Activated CD4-positive, alpha-beta T cell treated with anti-CD3 and anti-CD28 coated beads, Interleukin-2, amount 10 ng/mL, durations not matched to agents 7 days and 5 days (primary cell): ENCODE data around the gene CTSL. TPM values are rescaled to one million over a fixed set of nuclear protein-coding genes. Genes with fewer than 3 reads are reported as not detected.

Source experiments
- CTCF ChIA-PET: fragments of 350-600 bp; sonication (Branson Sonifier 250); formaldehyde crosslinking; loops from one replicate; lab custom pipeline; 2021; ENCODE audit warnings: antibody characterized with exemption; lab: Charles Lee
- POLR2A ChIA-PET: fragments of 350-600 bp; sonication (Branson Sonifier 250); formaldehyde crosslinking; loops from one replicate; lab custom pipeline; 2021; ENCODE audit warnings: antibody characterized with exemption; lab: Charles Lee
- DNase-seq: peaks from one replicate; pipeline ENCODE4 v3.0.0-alpha.2; 2020
- H3K27ac Mint-ChIP-seq: one replicate; pipeline ENCODE4 v1.8.0; 2021; ENCODE audit warnings: mild to moderate bottlenecking, moderate library complexity, mixed read lengths
- H3K27me3 Mint-ChIP-seq: one replicate; pipeline ENCODE4 v1.8.0; 2021; ENCODE audit warnings: mixed read lengths
- H3K36me3 Mint-ChIP-seq: one replicate; pipeline ENCODE4 v1.8.0; 2021; ENCODE audit warnings: low read depth, mixed read lengths
- H3K4me1 Mint-ChIP-seq: one replicate; pipeline ENCODE4 v1.8.0; 2021; ENCODE audit warnings: mixed read lengths
- H3K4me3 Mint-ChIP-seq: one replicate; pipeline ENCODE4 v1.8.0; 2021; ENCODE audit warnings: mild to moderate bottlenecking, moderate library complexity, mixed read lengths
- H3K9me3 Mint-ChIP-seq: one replicate; pipeline ENCODE4 v1.8.0; 2021; ENCODE audit warnings: mixed read lengths
- total RNA-seq, 2 experiments: library from RNA; stranded (reverse); gene quantifications; one replicate each; pipeline ENCODE4 v1.2.3, GENCODE V29; 2021

The CTSL gene
- total RNA-seq, 2 experiments from 2014 or later = 10.1 to 10.2 TPM

GRCh38 chr9:87685871-87686519, 39.9 kb upstream of the CTSL start:
- no peaks in the 10 kb centered on the region for H3K9me3 Mint-ChIP-seq
- ChIA-PET CTCF (no interaction called here), POLR2A (no interaction called here)
- H3K27ac Mint-ChIP-seq = peak overlapping the region; percentile 60
- peaks cover 28% of the 10 kb centered on the region for H3K4me1 Mint-ChIP-seq
- peaks cover 7% of the 10 kb centered on the region for H3K27me3 Mint-ChIP-seq
- H3K36me3 Mint-ChIP-seq = peaks cover 3% of the 10 kb centered on the region
- DNase-seq = no peak
- no peak overlapping the region for H3K4me3 Mint-ChIP-seq

DNA sequence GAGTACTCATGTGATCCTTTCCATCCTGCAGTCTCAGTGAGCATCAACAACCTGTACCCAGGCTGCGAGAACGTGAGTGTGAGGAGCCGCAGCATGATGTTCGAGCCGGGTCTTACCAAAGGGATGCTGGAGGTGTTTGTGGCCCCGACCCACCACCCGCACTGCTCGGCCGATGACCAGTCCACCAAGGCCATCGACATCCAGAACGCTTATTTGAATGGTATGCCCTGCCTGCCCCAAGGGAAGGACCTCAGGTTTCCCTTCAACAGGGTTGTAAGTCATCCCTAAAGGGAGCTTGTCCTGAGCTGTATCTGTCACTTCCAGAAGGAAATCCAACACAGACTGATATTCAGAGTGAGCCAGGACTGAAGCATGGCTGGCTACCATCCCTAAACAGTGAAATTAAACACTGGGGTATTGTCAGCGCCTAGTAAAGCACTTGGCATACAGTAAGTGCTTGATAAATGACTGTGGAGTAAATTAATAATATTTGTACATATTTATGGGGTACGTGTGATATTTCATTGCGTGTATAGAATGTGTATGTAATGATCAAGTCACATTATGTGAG, 39.3 kb upstream of the CTSL start:
- H3K36me3 Mint-ChIP-seq = peaks cover 3% of the 10 kb centered on the region
- POLR2A ChIA-PET = no interaction called here

GRCh38 chr9:87687207-87687606, 38.7 kb upstream of the CTSL start:
- H3K4me1 Mint-ChIP-seq = peaks cover 26% of the 10 kb centered on the region
- no peak overlapping the region for H3K4me3 Mint-ChIP-seq
- H3K9me3 Mint-ChIP-seq = no peaks in the 10 kb centered on the region
- H3K27ac Mint-ChIP-seq = no peak overlapping the region
- DNase-seq = no peak
- H3K27me3 Mint-ChIP-seq = peaks cover 7% of the 10 kb centered on the region
- ChIA-PET CTCF (no interaction called here), POLR2A (no interaction called here)
- peaks cover 3% of the 10 kb centered on the region for H3K36me3 Mint-ChIP-seq

More for the DNA sequence above, 39.3 kb upstream of the CTSL start:
- no peak for DNase-seq
- Mint-ChIP-seq H3K4me1 (peaks cover 28% of the 10 kb centered on the region), H3K9me3 (no peaks in the 10 kb centered on the region), H3K27ac (peak overlapping the region; percentile 7), H3K27me3 (peaks cover 7% of the 10 kb centered on the region), H3K4me3 (no peak overlapping the region)
- CTCF ChIA-PET = no interaction called here

- no peak overlapping the region for H3K4me3 Mint-ChIP-seq
Measured at GRCh38 chr9:87694236-87694755, 31.6 kb upstream of the CTSL start.

GRCh38 chr9:87695523-87695922, 30.4 kb upstream of the CTSL start:
- Mint-ChIP-seq H3K9me3 (peaks cover 10% of the 10 kb centered on the region), H3K4me1 (peaks cover 2% of the 10 kb centered on the region), H3K36me3 (peaks cover 4% of the 10 kb centered on the region), H3K27me3 (peaks cover 6% of the 10 kb centered on the region), H3K4me3 (no peak overlapping the region), H3K27ac (no peak overlapping the region)
- no peak for DNase-seq
- CTCF ChIA-PET = no interaction called here
- POLR2A ChIA-PET = no interaction called here

More at GRCh38 chr9:87694236-87694755, 31.6 kb upstream of the CTSL start:
- DNase-seq = no peak
- peaks cover 2% of the 10 kb centered on the region for H3K4me1 Mint-ChIP-seq
- H3K27me3 Mint-ChIP-seq = peaks cover 9% of the 10 kb centered on the region
- H3K36me3 Mint-ChIP-seq = peaks cover 4% of the 10 kb centered on the region
- POLR2A ChIA-PET = no interaction called here
- peaks cover 10% of the 10 kb centered on the region for H3K9me3 Mint-ChIP-seq
- H3K27ac Mint-ChIP-seq = no peak overlapping the region
- CTCF ChIA-PET = no interaction called here

DNA sequence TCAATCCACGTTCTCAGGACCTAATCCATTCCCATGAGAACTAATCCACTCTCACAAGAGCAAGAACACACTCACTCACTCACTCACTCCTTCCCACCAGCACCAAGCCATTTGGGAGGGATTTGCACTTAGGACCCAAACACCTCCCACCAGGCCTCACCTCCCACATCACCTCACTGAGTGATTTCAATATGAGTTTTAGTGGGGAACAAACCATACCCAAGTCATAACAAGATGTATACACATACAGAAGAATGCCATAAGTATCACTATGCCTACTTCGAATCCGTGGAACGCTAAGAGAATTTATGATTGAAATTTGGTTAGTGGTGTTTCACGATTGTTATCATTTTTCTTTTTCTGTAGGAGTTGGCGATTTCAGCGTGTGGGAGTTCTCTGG, 29.3 kb upstream of the CTSL start:
- Mint-ChIP-seq H3K4me3 (no peak overlapping the region), H3K27ac (no peak overlapping the region), H3K4me1 (peaks cover 2% of the 10 kb centered on the region), H3K36me3 (peaks cover 1% of the 10 kb centered on the region), H3K9me3 (peaks cover 10% of the 10 kb centered on the region), H3K27me3 (peaks cover 4% of the 10 kb centered on the region)
- no peak for DNase-seq
- ChIA-PET POLR2A (no interaction called here), CTCF (no interaction called here)

DNA sequence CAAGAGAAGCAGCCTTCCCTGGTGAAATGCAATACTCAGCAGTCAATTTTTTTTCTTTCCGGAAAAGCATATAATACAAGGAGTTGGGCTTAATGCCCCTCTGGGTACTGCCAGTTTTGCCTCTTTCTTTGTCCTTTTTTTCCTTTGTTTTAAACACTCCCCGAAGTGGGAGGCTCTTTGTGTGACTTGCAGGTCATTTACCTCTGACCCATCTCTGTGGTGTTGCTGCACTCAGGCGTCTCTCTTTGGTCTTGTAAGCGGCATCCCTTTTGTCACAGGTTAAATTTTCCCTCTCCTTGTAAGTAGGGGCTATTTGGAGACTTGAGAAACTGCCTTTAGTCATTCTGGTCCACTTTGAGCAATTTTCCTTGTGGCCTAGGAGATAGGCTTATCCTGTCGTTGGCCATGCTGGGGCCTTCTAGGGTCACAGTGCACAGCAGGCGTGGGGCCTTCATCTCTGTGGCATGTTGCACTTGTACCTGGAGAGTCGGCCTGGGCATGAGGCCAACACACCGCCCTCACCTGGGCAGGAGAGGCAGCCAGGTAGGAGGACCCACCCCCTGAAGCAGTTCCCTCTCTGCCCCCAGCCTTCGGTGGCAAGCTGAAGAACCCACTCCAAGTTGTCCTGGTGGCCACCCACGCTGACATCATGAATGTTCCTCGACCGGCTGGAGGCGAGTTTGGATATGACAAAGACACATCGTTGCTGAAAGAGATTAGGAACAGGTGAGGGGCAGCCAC, 27.7 kb upstream of the CTSL start:
- no peak for DNase-seq

DNA sequence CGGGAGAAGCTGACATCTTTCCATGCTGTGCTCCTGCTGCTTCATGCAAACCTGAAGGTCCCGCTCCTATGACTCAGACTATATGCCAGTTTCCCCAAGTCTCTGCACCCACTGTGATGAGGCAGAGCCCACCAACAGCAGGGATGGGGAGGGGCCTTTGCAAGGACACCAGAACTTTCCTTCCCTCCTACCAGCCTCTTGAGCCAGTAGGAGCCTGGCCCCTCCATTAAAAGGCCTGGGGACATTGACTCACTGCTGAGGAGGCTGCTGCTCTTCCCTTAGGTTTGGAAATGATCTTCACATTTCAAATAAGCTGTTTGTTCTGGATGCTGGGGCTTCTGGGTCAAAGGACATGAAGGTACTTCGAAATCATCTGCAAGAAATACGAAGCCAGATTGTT, 26.1 kb upstream of the CTSL start:
- Mint-ChIP-seq H3K9me3 (no peaks in the 10 kb centered on the region), H3K27me3 (peaks cover 2% of the 10 kb centered on the region), H3K27ac (no peak overlapping the region), H3K4me1 (peaks cover 6% of the 10 kb centered on the region), H3K36me3 (no peaks in the 10 kb centered on the region), H3K4me3 (no peak overlapping the region)
- DNase-seq = no peak
- ChIA-PET POLR2A (no interaction called here), CTCF (no interaction called here)

More for the DNA sequence above, 27.7 kb upstream of the CTSL start:
- Mint-ChIP-seq H3K27me3 (peaks cover 2% of the 10 kb centered on the region), H3K4me1 (peaks cover 6% of the 10 kb centered on the region), H3K27ac (no peak overlapping the region), H3K36me3 (no peaks in the 10 kb centered on the region), H3K4me3 (no peak overlapping the region), H3K9me3 (peaks cover 5% of the 10 kb centered on the region)
- ChIA-PET POLR2A (no interaction called here), CTCF (interaction anchor here (1.1 kb wide), 1 partner anchor 101 kb away, joined by 3 read pairs; no protein-coding TSS in a partner anchor)

GRCh38 chr9:87701491-87701890, 24.4 kb upstream of the CTSL start:
- no peaks in the 10 kb centered on the region for H3K9me3 Mint-ChIP-seq
- H3K27ac Mint-ChIP-seq = no peak overlapping the region
- no peak for DNase-seq
- H3K36me3 Mint-ChIP-seq = no peaks in the 10 kb centered on the region
- no peak overlapping the region for H3K4me3 Mint-ChIP-seq
- H3K4me1 Mint-ChIP-seq = peaks cover 6% of the 10 kb centered on the region
- H3K27me3 Mint-ChIP-seq = peaks cover 5% of the 10 kb centered on the region
- CTCF ChIA-PET = no interaction called here
- POLR2A ChIA-PET = no interaction called here

DNA sequence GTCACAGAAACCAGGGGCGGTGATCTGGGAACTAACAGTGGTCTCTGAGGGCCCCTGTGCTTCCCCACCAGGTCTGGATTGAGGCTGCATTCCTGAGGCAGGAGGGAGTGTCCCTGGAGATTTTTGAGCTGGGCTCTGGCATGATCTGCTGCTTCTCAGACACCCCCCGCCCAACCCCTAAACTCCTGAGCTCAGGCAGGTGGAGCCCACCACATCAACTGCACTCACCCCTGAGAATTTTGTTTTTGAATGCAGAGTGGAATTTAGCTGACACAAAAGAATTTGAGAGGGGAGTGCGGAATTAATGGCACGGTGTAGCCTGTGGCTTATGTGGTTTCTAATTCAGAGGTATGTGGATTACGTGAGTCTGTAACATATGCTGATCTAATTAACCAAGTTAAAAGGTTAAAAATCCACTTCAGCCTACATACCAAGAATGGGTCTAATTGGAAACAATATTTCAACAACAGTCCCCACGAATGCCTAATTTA, 23.9 kb upstream of the CTSL start:
- no peak for DNase-seq
- no peaks in the 10 kb centered on the region for H3K36me3 Mint-ChIP-seq
- no peak overlapping the region for H3K27ac Mint-ChIP-seq
- H3K4me3 Mint-ChIP-seq = no peak overlapping the region
- no peaks in the 10 kb centered on the region for H3K9me3 Mint-ChIP-seq
- peaks cover 5% of the 10 kb centered on the region for H3K27me3 Mint-ChIP-seq
- H3K4me1 Mint-ChIP-seq = peaks cover 6% of the 10 kb centered on the region
- ChIA-PET POLR2A (no interaction called here), CTCF (no interaction called here)

DNA sequence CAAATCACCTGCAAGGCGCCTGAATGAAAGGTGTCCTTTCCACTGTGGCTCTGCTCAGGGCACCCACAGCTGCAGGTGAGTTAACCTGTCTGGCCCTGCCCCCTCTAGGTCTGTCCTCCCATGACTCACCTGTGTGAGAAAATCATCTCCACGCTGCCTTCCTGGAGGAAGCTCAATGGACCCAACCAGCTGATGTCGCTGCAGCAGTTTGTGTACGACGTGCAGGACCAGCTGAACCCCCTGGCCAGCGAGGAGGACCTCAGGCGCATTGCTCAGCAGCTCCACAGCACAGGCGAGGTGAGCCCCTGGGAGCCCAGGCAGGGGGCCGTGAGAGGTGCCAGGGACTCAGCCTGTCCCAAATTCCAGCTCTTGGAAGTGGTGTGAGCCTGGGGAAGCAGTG, 23.0 kb upstream of the CTSL start:
- no peaks in the 10 kb centered on the region for H3K9me3 Mint-ChIP-seq
- no peak for DNase-seq
- H3K27ac Mint-ChIP-seq = no peak overlapping the region
- ChIA-PET POLR2A (no interaction called here), CTCF (no interaction called here)
- H3K4me1 Mint-ChIP-seq = peaks cover 10% of the 10 kb centered on the region
- H3K27me3 Mint-ChIP-seq = peaks cover 8% of the 10 kb centered on the region
- H3K36me3 Mint-ChIP-seq = no peaks in the 10 kb centered on the region
- H3K4me3 Mint-ChIP-seq = no peak overlapping the region

DNA sequence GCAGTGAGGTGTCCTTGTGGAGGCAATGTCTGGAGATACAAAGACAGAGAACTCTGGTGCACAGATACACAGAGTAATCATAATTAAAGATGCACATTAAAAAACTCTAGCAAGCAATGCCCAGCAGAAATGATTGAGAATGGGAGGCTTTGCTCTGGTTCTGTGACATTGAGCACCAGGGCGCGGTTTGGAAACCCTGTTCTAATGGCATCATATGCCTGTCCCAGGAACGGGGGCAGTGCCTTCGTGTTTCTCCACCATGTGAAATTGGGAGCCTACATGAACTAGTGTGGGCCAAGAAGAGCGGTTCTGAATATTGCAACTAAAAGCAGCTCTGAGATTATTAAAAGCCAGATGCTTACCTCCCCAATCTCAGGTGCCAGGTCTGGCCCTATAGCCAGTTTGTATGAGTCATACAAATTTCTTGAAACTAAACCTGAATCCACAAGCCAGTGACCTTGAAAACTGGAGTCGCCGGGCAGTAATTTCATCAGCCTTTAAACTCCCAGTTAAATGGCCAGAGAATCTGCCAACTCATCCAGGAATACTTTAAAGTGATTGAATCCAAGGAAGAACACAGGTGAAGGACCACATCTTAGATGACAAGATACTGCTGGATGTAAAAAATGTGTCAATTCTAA, 22.2 kb upstream of the CTSL start:
- Mint-ChIP-seq H3K9me3 (no peaks in the 10 kb centered on the region), H3K27me3 (peaks cover 8% of the 10 kb centered on the region), H3K4me1 (peaks cover 17% of the 10 kb centered on the region), H3K4me3 (no peak overlapping the region), H3K27ac (no peak overlapping the region), H3K36me3 (no peaks in the 10 kb centered on the region)
- ChIA-PET POLR2A (no interaction called here), CTCF (no interaction called here)
- DNase-seq = no peak

GRCh38 chr9:87704342-87704741, 21.6 kb upstream of the CTSL start:
- Mint-ChIP-seq H3K4me1 (peaks cover 23% of the 10 kb centered on the region), H3K36me3 (no peaks in the 10 kb centered on the region), H3K4me3 (no peak overlapping the region), H3K9me3 (no peaks in the 10 kb centered on the region), H3K27ac (no peak overlapping the region), H3K27me3 (peaks cover 8% of the 10 kb centered on the region)
- CTCF ChIA-PET = no interaction called here
- DNase-seq = no peak
- POLR2A ChIA-PET = no interaction called here
